Sigmoid colon (tissue), 7 donors: Measurements from ENCODE around the gene IL36RN. TPM values are rescaled to one million over a fixed set of nuclear protein-coding genes. Genes with fewer than 3 reads are reported as not detected.
"Not testable (repeated sequence)": the region's sequence is repeated elsewhere in the genome, so short reads cannot be mapped to it uniquely, and the experiment has no call there.

Source experiments
- DNase-seq: peaks from one replicate; pipeline ENCODE4 v3.0.0-alpha.2; 2019
- H3K27ac ChIP-seq, 4 donors: fragments of 200-600 bp; sonication (generic); one replicate each; pipeline ENCODE4 v1.5.1; 2016 to 2019; ENCODE audit warnings: mild to moderate bottlenecking in 1 of 4
- H3K27me3 ChIP-seq, 3 donors: fragments of 200-600 bp; sonication (generic); one replicate each; pipeline ENCODE4 v1.5.1; 2019; ENCODE audit warnings: mild to moderate bottlenecking in 1 of 3
- H3K36me3 ChIP-seq, 4 donors: fragments of 200-600 bp; sonication (generic); one replicate each; pipeline ENCODE4 v1.5.1; 2016 to 2019
- H3K4me1 ChIP-seq, 4 donors: fragments of 200-600 bp; sonication (generic); one replicate each; pipeline ENCODE4 v1.5.1; 2017 to 2019
- H3K4me3 ChIP-seq, 4 donors: fragments of 200-600 bp; sonication (generic); one replicate each; pipeline ENCODE4 v1.5.1; 2017 to 2019; ENCODE audit warnings: mild to moderate bottlenecking in 2 of 4, moderate library complexity in 1 of 4
- H3K9me3 ChIP-seq, 4 donors: fragments of 200-600 bp in 3 of 4; sonication (generic) in 3 of 4; one replicate each; pipeline versions ENCODE4 v1.5.1 to v1.6.1; 2013 to 2019
- CTCF ChIP-seq, 4 experiments: fragments of 450-650 bp in 3 of 4; fragments of 200-600 bp in 1 of 4; IDR thresholded peaks; one replicate each; pipeline ENCODE4 v1.5.1; 2016 to 2019; ENCODE audit warnings: antibody characterized with exemption in 4 of 4, mild to moderate bottlenecking in 3 of 4, moderate library complexity in 2 of 4
- EP300 ChIP-seq, 4 donors: sonication (generic); formaldehyde crosslinking; IDR thresholded peaks; one replicate each; pipeline ENCODE4 v1.6.1; 2017; ENCODE audit warnings: antibody characterized with exemption in 4 of 4
- POLR2A ChIP-seq, 2 donors: fragments of 450-650 bp; IDR thresholded peaks; one replicate each; pipeline ENCODE4 v1.6.1; 2016; ENCODE audit warnings: antibody characterized with exemption in 2 of 2, mild to moderate bottlenecking in 2 of 2, moderate library complexity in 2 of 2
- POLR2AphosphoS5 ChIP-seq, 4 donors: sonication (generic); formaldehyde crosslinking; IDR thresholded peaks; one replicate each; pipeline ENCODE4 v1.6.1; 2017; ENCODE audit warnings: antibody characterized with exemption in 4 of 4
- WGBS, 2 donors: extraction: QIAGEN DNeasy Blood & Tissue Kit; methylation state at CpG; one replicate each; pipeline ENCODE4 v1.1.7; 2013; 5-methylcytosine and 5-hydroxymethylcytosine counted together
- intact Hi-C: fragments of 100-400 bp; cut with DNase I; formaldehyde crosslinking; loops from one replicate; pipeline ENCODE4 v1.15.1; 2023
- polyA plus RNA-seq, 3 donors: library from polyadenylated mRNA; stranded (reverse); fragments of 200-250 nt; gene quantifications; one replicate each; pipeline ENCODE4 v1.2.3, GENCODE V29; 2013
- total RNA-seq, 4 donors: library from RNA; depleted of rRNA; stranded (reverse); fragments of >200 nt; gene quantifications; one replicate each; pipeline ENCODE4 v1.1.0, GENCODE V29; 2016
- donor health status: healthy with polysubstance abuse.
- donor health status: Bipolar disorder and iron deficiency.
- donor health status: healthy.

The IL36RN gene
- total and polyA plus RNA-seq, 7 donors, result 0.03 TPM; not detected in 6

DNA sequence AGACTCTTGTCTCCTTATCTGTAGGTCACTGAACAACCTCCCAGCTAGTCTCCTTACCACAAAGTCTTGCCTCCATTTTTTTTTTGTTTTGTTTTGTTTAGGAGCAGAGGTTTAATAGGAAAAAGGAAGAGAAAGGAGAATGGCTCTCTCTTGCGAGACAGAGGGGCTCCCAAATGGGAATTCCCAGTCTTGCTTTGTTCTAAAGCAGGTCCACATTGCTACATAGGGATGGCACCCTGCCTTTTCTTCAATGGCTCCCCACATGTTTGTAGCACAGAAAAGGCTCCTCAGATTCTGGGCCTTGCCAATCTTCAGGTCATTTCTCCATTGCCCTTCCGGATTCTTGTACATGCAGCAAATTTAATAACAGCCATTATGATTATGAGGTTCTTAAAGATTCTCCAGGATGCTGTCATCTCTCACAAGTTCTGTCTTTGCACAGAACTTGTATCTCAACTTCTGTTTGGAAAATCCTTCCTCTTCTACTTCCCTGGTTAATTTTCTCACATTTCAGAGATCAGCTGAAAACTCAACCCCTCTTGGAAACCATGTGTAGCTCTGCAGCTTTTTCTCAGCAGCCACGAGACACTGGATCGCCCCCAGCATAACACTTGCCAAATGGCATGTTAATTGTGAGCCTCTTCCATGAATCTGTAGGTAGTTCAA lies 32.4 kb downstream of the IL36RN start:
- H3K9me3 ChIP-seq, result no peaks in the 10 kb centered on the region
- H3K4me1 ChIP-seq, result no peaks in the 10 kb centered on the region
- TF ChIP-seq CTCF (IDR thresholded peaks at IDR 0.05), result no peak
- TF ChIP-seq EP300 (IDR thresholded peaks at IDR 0.05), result no peak
- TF ChIP-seq POLR2AphosphoS5 (IDR thresholded peaks at IDR 0.05), result no peak
- TF ChIP-seq POLR2A (IDR thresholded peaks at IDR 0.05), result no peak
- H3K27ac ChIP-seq, result no peak overlapping the region
- no peaks in the 10 kb centered on the region for H3K27me3 ChIP-seq
- H3K36me3 ChIP-seq, result no peaks in the 10 kb centered on the region
- no peak for DNase-seq
- H3K4me3 ChIP-seq, result no peak overlapping the region
- 79% methylated on average over 4 of the region's 4 CpGs for WGBS, 2 donors
- intact Hi-C loops, result no loop called here

DNA sequence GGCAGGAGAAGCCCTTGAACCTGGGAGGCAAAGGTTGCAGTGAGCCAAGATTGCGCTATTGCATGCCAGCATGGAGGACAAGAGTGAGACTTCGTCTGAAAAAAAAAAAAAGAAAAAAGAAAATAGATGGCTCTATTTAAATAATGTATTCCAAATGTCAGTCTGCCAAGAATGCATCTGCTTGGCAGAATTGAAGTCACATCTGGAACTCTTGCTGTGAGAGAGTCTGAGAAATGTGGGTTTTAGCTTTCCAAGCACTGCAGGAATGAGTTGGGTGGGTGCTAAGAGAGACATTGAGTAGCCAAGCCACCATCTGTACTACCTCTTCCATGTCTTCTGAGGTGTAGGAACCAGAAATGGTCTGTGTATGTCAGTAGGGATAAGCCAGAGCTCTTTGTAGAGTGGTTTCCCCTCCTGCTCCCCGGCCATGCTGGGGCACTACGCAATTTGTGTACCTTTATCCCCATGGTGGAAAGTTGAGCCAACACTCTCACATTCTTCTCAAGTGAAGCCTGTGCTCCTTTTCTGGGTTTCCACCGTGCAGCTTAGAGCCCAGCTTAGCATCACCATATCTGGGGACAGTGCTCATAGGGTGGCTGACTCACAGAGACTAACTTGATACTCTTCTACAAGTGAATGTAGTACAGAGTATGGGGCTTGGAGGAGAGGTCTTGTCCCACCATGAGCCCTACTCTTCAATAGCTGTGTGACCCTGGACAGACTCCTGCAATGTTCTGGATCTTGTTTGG lies 34.0 kb downstream of the IL36RN start:
- DNase-seq, result no peak
- Histone ChIP-seq H3K4me3 (no peak overlapping the region), H3K27me3 (no peaks in the 10 kb centered on the region), H3K9me3 (no peaks in the 10 kb centered on the region), H3K4me1 (no peaks in the 10 kb centered on the region), H3K36me3 (no peaks in the 10 kb centered on the region), H3K27ac (no peak overlapping the region)
- WGBS, 2 donors, result 87 to 90% methylated on average over 5 of the region's 5 CpGs
- intact Hi-C loops, result no loop called here
- TF ChIP-seq CTCF (IDR thresholded peaks at IDR 0.05), result no peak
- no peak for TF ChIP-seq POLR2A (IDR thresholded peaks at IDR 0.05)

GRCh38 chr2:113093613-113093977 lies 34.6 kb downstream of the IL36RN start:
- intact Hi-C loops, result no loop called here
- Histone ChIP-seq H3K27me3 (no peaks in the 10 kb centered on the region), H3K4me1 (no peaks in the 10 kb centered on the region), H3K36me3 (no peaks in the 10 kb centered on the region), H3K4me3 (no peak overlapping the region), H3K9me3 (no peaks in the 10 kb centered on the region), H3K27ac (no peak overlapping the region)
- WGBS, 2 donors, result 51 to 57% methylated on average over 2 of the region's 2 CpGs
- no peak for TF ChIP-seq POLR2AphosphoS5 (IDR thresholded peaks at IDR 0.05)
- TF ChIP-seq CTCF (IDR thresholded peaks at IDR 0.05), result no peak
- no peak for DNase-seq

DNA sequence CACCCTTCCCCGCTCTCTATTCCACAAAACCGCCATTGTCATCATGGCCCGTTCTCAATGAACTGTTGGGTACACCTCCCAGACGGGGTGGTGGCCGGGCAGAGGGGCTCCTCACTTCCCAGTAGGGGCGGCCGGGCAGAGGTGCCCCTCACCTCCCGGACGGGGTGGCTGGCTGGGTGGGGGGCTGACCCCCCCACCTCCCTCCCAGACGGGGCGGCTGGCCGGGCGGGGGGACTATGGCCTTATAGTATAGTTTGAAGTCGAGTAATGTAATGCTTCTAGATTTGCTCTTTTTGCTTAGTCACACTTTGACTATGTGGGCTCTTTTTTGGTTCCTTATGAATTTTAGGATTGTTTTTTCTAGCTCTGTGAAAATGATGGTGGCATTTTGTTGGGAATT lies 37.3 kb downstream of the IL36RN start:
- H3K4me1 ChIP-seq, H3K36me3 ChIP-seq, H3K27ac ChIP-seq, intact Hi-C loops, H3K27me3 ChIP-seq, H3K9me3 ChIP-seq, DNase-seq, H3K4me3 ChIP-seq: not testable (repeated sequence)
- 95 to 96% methylated on average over 14 of the region's 14 CpGs for WGBS, 2 donors

DNA sequence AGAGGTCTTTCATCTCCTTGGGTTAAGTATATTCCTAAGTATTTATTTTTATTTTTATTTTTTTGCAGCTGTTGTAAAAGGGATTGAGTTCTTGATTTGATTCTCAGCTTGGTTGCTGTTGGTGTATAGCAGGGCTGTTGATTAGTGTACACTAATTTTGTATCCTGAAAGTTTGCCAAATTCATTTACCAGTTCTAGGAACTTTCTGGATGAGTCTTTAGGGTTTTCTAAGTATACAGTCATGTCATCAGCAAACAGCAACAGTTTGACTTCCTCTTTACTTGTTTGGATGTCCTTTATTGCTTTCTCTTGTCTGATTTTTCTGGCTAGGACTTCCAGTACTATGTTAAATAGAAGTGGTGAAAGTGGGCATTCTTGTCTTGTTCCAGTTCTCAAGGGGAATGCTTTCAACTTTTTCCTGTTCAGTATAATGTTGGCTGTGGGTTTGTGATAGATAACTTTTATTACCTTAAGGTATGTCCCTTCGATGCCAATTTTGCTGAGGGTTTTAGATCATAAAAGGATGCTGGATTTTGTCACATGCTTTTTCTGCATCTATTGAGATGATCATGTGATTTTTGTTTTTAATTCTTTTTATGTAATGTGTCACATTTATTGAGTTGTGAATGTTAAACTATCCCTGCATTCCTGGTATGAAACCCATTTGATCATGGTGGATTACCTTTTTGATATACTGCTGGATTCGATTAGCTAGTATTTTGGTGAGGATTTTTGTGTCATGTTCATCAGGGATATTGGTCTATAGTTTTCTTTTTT lies 38.0 kb downstream of the IL36RN start:
- intact Hi-C loops, H3K27me3 ChIP-seq: not testable (repeated sequence)
- WGBS, 2 donors, result 89 to 91% methylated on average over 2 of the region's 2 CpGs

More for the DNA sequence above, 38.0 kb downstream of the IL36RN start:
- not testable (repeated sequence) for H3K36me3 ChIP-seq, H3K27ac ChIP-seq, DNase-seq, H3K9me3 ChIP-seq, H3K4me3 ChIP-seq, H3K4me1 ChIP-seq
